Measurements from ENCODE around the gene RASSF5.

RASSF5 gene

DNA sequence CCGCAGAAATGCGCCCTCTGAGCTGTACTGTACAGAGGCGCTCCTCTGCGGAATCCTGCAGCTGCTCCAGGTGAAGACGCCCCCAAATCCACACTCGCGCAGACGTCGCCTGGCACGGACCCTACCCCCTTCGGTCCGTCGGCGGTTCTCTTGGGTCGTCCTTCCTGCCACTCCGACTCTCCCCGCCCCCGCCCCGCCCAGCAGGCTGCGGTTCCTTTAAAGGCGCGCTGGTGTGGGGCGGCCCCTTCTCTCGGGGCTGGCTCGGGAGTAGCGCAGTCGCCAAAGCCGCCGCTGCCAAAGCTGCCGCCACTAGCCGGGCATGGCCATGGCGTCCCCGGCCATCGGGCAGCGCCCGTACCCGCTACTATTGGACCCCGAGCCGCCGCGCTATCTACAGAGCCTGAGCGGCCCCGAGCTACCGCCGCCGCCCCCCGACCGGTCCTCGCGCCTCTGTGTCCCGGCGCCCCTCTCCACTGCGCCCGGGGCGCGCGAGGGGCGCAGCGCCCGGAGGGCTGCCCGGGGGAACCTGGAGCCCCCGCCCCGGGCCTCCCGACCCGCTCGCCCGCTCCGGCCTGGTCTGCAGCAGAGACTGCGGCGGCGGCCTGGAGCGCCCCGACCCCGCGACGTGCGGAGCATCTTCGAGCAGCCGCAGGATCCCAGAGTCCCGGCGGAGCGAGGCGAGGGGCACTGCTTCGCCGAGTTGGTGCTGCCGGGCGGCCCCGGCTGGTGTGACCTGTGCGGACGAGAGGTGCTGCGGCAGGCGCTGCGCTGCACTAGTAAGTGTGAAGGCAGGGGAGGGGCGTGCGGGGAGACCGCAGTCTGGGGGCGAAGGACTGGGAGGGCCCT lies at the start of gene RASSF5:
TSS of gene RASSF5 (plus strand) at position 248 of the 846 bp plus-strand sequence. CDS start at position 320, 72 bp downstream.
- no peak for DNase-seq (ENCODE audit: low spot score)

DNA sequence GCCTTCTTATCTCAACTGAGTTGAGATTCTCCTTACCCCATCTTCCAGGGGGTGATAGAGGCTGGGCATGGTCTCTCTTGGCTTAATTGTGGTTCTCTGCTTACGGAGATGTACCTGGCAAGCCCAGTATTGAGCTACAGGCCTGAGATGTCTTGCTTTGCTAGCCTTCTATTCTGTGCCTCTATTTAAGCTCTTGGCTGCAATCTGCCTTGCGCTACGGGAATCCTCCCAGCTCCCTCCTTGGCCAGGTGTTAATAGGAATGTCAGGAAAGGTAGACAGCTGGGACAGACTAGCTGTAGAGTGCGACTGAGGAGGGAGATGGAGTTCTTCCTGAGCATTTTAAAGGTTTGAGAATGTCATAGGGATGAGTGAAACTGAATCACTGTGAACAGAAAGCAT lies 47.6 kb upstream of the RASSF5 start:
- DNase-seq (ENCODE audit: low spot score): no peak

- DNase-seq (ENCODE audit: low spot score): no peak
Measured at GRCh38 chr1:206460836-206461426, 46.4 kb upstream of the RASSF5 start.

DNA sequence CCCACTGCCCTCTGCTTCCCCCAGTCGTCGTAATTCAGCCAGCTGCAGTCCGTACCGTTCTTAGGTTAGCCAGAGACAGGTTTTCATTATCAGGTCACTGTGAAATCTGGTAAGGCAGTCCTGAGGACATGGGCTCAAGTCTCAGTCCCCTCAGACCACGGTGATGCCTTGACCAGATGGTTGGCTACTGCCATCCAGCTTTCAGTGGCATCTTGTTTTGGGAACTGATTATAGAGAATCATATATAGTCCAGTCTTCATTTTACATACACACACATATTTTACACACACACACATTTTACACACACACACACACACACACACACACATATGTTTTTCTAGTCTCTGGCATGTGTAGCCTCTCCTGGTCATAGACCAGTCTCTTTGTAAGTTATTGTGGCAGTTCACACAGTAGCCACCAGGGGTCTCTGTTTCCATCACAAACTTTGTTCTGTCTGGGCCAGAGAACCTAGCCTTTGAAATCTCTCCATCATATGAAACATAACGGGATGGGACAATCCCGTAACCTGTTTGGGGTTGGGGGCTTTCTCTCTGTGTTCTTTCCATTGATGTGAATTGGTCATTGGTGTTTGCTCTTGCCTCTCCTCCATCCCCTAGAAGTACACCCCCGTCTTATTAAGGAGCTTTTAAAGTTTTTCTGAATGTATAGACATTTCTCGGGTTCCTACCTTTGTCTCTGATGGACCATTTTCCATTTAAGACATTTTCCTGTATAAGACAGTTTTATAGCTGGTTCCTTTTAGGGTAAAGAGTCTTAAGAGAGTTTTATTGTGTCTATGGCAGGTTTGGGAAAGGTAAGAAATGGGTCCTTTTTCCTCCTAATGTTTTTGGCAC lies 45.5 kb upstream of the RASSF5 start:
- DNase-seq (ENCODE audit: low spot score): peak; percentile 75

DNA sequence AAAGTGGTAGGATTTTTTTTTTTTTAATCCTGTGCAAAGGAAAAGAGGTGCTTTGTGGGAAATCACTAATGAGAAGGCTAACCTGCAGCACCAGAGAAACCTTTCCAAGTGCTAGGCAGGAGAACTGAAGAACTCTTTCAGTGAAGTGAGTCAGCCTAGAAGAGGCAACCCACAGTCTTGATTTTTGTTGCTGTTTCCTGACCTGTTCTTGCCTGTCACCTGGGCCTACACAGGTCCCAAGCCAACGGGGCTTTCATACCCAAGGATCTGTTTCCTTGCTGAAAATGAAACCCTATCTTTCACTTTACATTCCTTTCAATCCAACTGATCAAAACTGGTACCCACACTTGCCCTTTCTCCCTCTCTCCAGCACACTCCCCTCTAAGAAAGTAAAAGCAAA lies 44.2 kb upstream of the RASSF5 start:
- no peak for DNase-seq (ENCODE audit: low spot score)

DNA sequence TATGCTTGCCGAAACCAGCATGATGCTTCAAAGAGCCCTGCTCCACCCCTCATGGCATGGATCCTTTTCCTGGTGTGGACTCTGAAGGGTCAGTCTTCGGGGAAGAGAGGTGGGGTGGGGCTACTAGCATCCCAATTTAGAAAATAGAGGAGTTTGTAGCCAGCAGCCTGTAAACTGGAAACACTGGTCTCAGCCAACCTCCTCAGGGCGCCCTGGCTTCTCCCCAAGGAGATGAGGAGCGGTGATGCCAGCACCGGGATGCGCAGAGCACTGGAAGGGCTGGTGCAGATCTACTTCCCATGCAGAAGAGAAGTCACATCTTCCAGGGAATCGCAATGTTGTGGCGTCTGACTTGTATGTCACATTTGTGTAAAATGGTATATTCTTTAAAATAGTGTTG lies 43.4 kb upstream of the RASSF5 start:
- no peak for DNase-seq (ENCODE audit: low spot score)

- peak; percentile 47 for DNase-seq (ENCODE audit: low spot score)
Measured at GRCh38 chr1:206464456-206464964, 42.8 kb upstream of the RASSF5 start.

GRCh38 chr1:206465951-206466350 lies 41.4 kb upstream of the RASSF5 start:
- no peak for DNase-seq (ENCODE audit: low spot score)

- no peak for DNase-seq (ENCODE audit: low spot score)
Measured at GRCh38 chr1:206466840-206467649, 40.3 kb upstream of the RASSF5 start.

DNA sequence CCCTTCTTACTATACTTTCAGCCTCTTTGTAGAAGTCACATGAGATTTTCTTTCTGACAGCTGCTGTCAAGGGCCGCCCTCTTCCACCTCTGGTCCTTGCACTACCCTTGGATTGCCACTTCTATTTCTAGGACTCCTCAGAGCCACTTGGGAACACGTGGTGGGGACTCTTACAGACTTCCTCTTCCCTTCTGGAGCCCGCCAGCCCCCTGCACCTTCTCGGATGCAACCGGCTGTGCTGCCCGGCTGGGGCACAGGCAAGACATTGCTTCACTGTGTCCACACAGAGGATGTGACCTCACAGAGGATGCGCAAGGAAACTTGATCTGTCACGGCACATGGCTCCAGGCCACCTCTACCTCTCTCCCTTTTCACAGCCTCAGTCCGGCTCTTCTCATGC lies 39.4 kb upstream of the RASSF5 start:
- DNase-seq (ENCODE audit: low spot score): no peak

DNA sequence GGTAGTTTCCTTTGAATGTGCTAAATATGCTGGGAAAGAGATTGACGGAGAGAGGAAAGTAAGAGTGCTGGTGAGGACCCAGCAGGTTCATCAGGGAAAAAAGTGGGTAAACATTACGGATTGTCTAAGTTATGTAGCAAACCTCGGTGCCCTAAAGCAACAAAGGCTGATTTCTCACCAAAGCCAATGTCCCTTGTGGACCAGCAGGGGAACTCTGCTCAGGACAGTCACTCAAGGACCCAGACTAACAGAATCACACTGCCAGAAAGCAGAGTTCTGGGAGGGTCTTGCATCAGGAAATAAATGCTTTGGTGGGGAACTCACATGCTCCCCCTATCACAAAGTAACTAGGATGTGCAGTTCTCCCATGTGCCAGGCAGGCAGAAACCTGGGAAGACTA lies 38.8 kb upstream of the RASSF5 start:
- no peak for DNase-seq (ENCODE audit: low spot score)

DNA sequence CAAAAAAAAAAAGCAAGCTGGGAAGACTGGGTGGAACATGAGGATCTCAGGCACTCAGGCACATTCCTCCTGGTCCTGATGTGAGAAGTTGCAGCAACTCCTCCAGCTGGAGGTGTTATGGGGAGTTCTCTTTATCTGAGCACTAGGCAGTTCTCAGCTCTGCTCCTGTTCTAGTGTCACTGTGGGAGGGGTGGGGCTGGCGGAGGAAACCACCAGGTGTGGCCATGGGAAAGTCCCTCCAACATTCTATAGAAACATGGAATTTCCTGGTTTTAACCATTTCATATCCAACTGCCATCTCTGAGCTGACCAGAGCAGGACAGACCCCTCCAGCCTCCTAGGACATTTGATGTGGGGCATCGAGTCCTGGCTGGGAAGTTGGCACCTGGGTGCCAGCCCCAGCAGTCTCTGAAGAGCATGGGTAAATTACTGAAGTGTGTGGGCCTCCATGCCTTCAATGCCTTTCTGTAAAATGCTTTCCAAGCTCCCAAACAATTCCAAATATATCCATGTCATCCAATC lies 37.9 kb upstream of the RASSF5 start:
- no peak for DNase-seq (ENCODE audit: low spot score)

- DNase-seq (ENCODE audit: low spot score): no peak
Measured at GRCh38 chr1:206469933-206470691, 37.2 kb upstream of the RASSF5 start, which contains the start of gene IKBKE. Gene IKBKE (plus strand): TSS chr1:206470476. CDS start chr1:206473228, 2,752 bp downstream.

DNA sequence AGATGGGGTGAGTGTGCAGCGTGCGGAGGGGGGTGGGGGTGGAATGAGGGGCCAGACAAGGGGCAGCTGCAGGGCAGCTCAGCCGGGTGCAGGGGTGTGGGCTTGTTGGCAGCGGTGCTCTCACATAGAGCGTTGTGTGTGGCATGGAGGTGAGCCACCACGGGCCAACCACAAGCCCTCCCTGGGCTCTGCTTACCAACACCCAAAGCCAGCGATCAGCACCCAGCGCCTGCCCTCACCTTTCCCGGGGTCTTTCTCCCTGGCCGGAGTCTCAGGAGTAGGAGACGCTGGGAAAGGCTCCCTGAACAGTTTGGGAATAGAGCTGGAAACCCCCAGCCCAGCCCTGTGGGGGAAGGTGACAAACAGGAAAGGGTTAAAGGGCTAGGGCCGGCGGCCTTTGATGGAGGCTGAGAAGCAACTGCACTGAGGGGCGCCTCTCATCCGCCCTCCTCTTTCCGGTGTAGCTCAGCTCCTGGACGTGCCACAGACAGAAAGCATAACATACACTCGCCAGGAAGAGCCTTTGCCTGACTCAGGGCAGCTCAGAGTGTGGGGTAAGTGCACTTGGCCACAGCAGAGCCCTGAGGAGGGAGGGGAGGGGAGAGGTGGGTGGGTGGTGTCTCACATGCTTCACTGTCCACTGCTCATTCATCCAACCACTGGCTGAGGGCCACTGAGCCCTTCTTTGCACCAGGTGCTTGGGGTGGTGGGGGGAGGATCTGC lies 36.5 kb upstream of the RASSF5 start:
- DNase-seq (ENCODE audit: low spot score): no peak

DNA sequence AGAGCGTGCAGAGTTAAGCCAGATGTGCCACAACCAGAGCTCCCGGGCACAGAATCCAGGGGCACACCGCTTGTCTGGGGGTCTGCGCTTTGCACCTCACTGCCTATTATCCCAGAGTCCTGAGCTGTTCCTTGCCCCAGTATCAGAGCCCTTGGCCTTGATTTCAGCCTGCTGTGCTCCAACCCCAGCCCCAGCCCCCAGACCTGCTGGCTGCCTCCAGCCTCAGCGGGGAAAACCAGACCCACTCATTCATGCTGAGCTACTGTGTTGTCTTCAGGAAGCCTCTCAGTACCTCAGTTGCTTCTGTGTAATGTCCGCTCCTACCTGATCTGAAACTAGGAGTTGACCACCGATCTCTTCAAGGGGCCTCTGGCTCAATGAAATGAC lies 35.9 kb upstream of the RASSF5 start:
- DNase-seq (ENCODE audit: low spot score): no peak

GRCh38 chr1:206472024-206472423 lies 35.3 kb upstream of the RASSF5 start:
- DNase-seq (ENCODE audit: low spot score): no peak

- no peak for DNase-seq (ENCODE audit: low spot score)
Measured at GRCh38 chr1:206472454-206472853, 34.9 kb upstream of the RASSF5 start.

DNA sequence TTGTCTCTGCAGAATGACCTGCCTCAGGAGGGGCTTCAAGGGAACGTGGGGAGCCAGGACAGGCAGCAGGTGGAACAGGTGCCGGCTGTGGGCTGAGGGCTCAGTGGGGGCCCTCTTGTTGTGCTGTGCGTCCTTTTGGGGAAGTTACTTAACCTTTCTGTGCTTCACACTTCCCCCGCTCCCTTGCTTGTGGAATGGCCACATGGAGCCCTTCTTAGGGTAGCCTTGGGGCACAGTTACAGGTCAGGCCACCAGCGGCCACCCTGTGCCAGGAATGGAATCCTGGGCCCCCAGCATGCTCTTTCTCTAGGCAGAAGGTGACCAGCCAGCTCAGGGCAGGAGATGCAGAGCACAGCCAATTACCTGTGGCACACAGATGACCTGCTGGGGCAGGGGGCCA lies 34.4 kb upstream of the RASSF5 start:
- DNase-seq (ENCODE audit: low spot score): no peak

GRCh38 chr1:206476058-206476457 lies 31.3 kb upstream of the RASSF5 start:
- DNase-seq (ENCODE audit: low spot score): no peak

- no peak for DNase-seq (ENCODE audit: low spot score)
Measured at GRCh38 chr1:206476591-206476990, 30.7 kb upstream of the RASSF5 start.

Measured in hematopoietic multipotent progenitor cell treated with erythropoietin and hydrocortisone succinate and interleukin-3 and kit ligand, for 15 days (in vitro differentiated cells).